ENCODE measurements around the gene PTPN3. TPM values are rescaled to one million over a fixed set of nuclear protein-coding genes. Genes with fewer than 3 reads are reported as not detected.

Gene PTPN3
- total and polyA plus RNA-seq, 2 donors (not counting 1 experiment from before 2014, with no cell fraction given): 1.4 to 2.3 TPM

DNA sequence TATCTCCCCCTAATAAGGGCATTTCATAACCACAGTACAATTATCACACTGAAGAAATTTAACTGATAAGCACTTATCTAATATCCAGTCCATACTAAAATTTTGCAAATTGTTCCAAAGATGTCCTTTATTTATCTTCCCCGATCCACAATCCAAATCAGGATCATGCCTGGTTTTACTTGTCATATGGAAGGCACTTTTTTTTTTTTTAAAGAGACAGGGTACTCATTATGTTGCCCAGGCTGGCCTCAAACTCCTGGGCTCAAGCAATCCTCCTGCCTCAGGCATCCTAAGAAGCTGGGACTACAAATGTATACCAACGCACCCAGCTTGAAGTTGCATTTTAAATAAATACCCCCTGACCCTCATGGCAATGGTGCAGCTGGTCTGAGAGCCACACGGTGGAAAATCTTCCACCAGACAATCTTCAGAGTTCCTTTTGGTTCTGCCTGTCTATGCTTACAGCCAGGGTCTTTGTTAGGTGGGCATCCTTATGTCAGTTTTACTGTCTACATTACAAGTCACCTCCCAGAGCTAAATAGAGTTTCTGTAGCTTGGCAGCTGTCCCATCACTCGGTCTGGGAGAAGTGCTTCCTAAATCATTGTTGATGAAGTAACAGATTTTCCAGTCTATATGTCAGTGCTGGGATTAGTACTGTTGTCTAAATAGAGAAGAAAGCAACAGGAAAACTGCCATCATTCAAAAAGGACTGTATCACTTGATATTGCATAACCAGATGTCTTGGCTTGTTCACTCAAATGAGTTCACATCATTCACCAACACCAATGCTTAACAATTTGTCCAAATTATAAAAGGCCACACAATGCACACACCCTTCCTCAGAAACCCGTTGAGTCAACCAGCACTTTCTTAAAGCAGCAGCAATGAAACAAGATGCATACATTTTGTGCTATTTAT lies 26.4 kb downstream of the PTPN3 start:
- TF ChIP-seq EZH2 (IDR thresholded peaks at IDR 0.05; ENCODE audit: low read length, missing control alignments) (no peak), CTCF (conservative IDR thresholded peaks at IDR 0.05 in 1 of 2, IDR thresholded peaks at IDR 0.05 in 1 of 2; ENCODE audit: low read depth in 1 of 2, low read length in 2 of 2) (no peak)
- no peak for DNase-seq (ENCODE audit: low read depth in 2 of 2)
- H3K36me3 ChIP-seq (ENCODE audit: control insufficient read depth, insufficient read depth, low read length): no peaks in the 10 kb centered on the region
- H3K79me2 ChIP-seq (ENCODE audit: control insufficient read depth, insufficient read depth, low read length): no peaks in the 10 kb centered on the region
- no peak overlapping the region for H2AFZ ChIP-seq (ENCODE audit: low read length)
- no peak overlapping the region for H3K9ac ChIP-seq (ENCODE audit: insufficient read depth, low read length)
- H3K9me3 ChIP-seq (ENCODE audit: control insufficient read depth, insufficient read depth, low read depth, low read length): no peaks in the 10 kb centered on the region
- H3K4me2 ChIP-seq (ENCODE audit: extremely low read depth, insufficient read depth, low read length): no peak overlapping the region
- H3K4me1 ChIP-seq (ENCODE audit: control insufficient read depth, extremely low read depth, insufficient read depth, low read length): no peaks in the 10 kb centered on the region
- H3K27ac ChIP-seq (ENCODE audit: insufficient read depth, low read length): no peak overlapping the region
- H3K4me3 ChIP-seq (replicated peaks in 1 of 4; ENCODE audit: control extremely low read depth in 1 of 4, insufficient read depth in 1 of 4, low read depth in 3 of 4, low read length in 4 of 4): no peak overlapping the region
- no peaks in the 10 kb centered on the region for H4K20me1 ChIP-seq (ENCODE audit: control insufficient read depth, extremely low read depth, insufficient read depth, low read length)
- H3K27me3 ChIP-seq (ENCODE audit: control insufficient read depth, insufficient read depth, low read length): no peaks in the 10 kb centered on the region

- no peak overlapping the region for H2AFZ ChIP-seq (ENCODE audit: low read length)
- no peak overlapping the region for H3K27ac ChIP-seq (ENCODE audit: insufficient read depth, low read length)
- no peak overlapping the region for H3K4me2 ChIP-seq (ENCODE audit: extremely low read depth, insufficient read depth, low read length)
- H3K79me2 ChIP-seq (ENCODE audit: control insufficient read depth, insufficient read depth, low read length): no peaks in the 10 kb centered on the region
- H3K9me3 ChIP-seq (ENCODE audit: control insufficient read depth, insufficient read depth, low read depth, low read length): no peaks in the 10 kb centered on the region
- no peaks in the 10 kb centered on the region for H4K20me1 ChIP-seq (ENCODE audit: control insufficient read depth, extremely low read depth, insufficient read depth, low read length)
- H3K27me3 ChIP-seq (ENCODE audit: control insufficient read depth, insufficient read depth, low read length): no peaks in the 10 kb centered on the region
- H3K4me1 ChIP-seq (ENCODE audit: control insufficient read depth, extremely low read depth, insufficient read depth, low read length): no peaks in the 10 kb centered on the region
- TF ChIP-seq CTCF (conservative IDR thresholded peaks at IDR 0.05 in 1 of 2, IDR thresholded peaks at IDR 0.05 in 1 of 2; ENCODE audit: low read depth in 1 of 2, low read length in 2 of 2): peak; percentile 95 to 99
- no peak for TF ChIP-seq EZH2 (IDR thresholded peaks at IDR 0.05; ENCODE audit: low read length, missing control alignments)
- no peaks in the 10 kb centered on the region for H3K36me3 ChIP-seq (ENCODE audit: control insufficient read depth, insufficient read depth, low read length)
- no peak overlapping the region for H3K9ac ChIP-seq (ENCODE audit: insufficient read depth, low read length)
- no peak overlapping the region for H3K4me3 ChIP-seq (replicated peaks in 1 of 4; ENCODE audit: control extremely low read depth in 1 of 4, insufficient read depth in 1 of 4, low read depth in 3 of 4, low read length in 4 of 4)
- peak; percentile 74 to 77 for DNase-seq (ENCODE audit: low read depth in 2 of 2)
These were observed 28.3 kb downstream of the PTPN3 start for GRCh38 chr9:109469646-109470358.

GRCh38 chr9:109468927-109469326 lies 29.2 kb downstream of the PTPN3 start:
- Histone ChIP-seq H3K4me2 (ENCODE audit: extremely low read depth, insufficient read depth, low read length) (no peak overlapping the region), H2AFZ (ENCODE audit: low read length) (no peak overlapping the region), H3K27ac (ENCODE audit: insufficient read depth, low read length) (no peak overlapping the region), H3K4me1 (ENCODE audit: control insufficient read depth, extremely low read depth, insufficient read depth, low read length) (no peaks in the 10 kb centered on the region), H4K20me1 (ENCODE audit: control insufficient read depth, extremely low read depth, insufficient read depth, low read length) (no peaks in the 10 kb centered on the region), H3K9ac (ENCODE audit: insufficient read depth, low read length) (no peak overlapping the region), H3K79me2 (ENCODE audit: control insufficient read depth, insufficient read depth, low read length) (no peaks in the 10 kb centered on the region), H3K4me3 (replicated peaks in 1 of 4; ENCODE audit: control extremely low read depth in 1 of 4, insufficient read depth in 1 of 4, low read depth in 3 of 4, low read length in 4 of 4) (no peak overlapping the region), H3K9me3 (ENCODE audit: control insufficient read depth, insufficient read depth, low read depth, low read length) (no peaks in the 10 kb centered on the region), H3K36me3 (ENCODE audit: control insufficient read depth, insufficient read depth, low read length) (no peaks in the 10 kb centered on the region), H3K27me3 (ENCODE audit: control insufficient read depth, insufficient read depth, low read length) (no peaks in the 10 kb centered on the region)
- TF ChIP-seq CTCF (conservative IDR thresholded peaks at IDR 0.05 in 1 of 2, IDR thresholded peaks at IDR 0.05 in 1 of 2; ENCODE audit: low read depth in 1 of 2, low read length in 2 of 2): no peak
- no peak for TF ChIP-seq EZH2 (IDR thresholded peaks at IDR 0.05; ENCODE audit: low read length, missing control alignments)
- DNase-seq (ENCODE audit: low read depth in 2 of 2): no peak
